Pancreas (tissue), 10 donors: ENCODE results near the gene CUX1. TPM values are rescaled to one million over a fixed set of nuclear protein-coding genes. Genes with fewer than 3 reads are reported as not detected.

Experiments used
- ATAC-seq, 4 donors: fragments of 200-7000 bp; cut with Tn5 transposase; one replicate each; pipeline versions ENCODE4 v1.8.0 to v1.9.1; 2020; ENCODE audit warnings: mild to moderate bottlenecking in 4 of 4, moderate library complexity in 4 of 4
- DNase-seq, 6 donors: peaks; one replicate each; pipeline ENCODE4 v3.0.0-alpha.2; 2020
- FAIRE-seq: peaks from 2 replicates; lab custom pipeline; 2012; peaks lifted over from hg19 to GRCh38; lab: Jason Lieb, UNC
- H3K27ac ChIP-seq, 4 donors: fragments of 200-600 bp; sonication (generic); 1 replicate in 3 of 4; 2 replicates in 1 of 4; pipeline versions ENCODE4 v1.5.0 to v1.8.0; 2020
- H3K27me3 ChIP-seq, 4 donors: fragments of 200-600 bp; one replicate each; pipeline ENCODE4 v1.8.0; 2021
- H3K36me3 ChIP-seq, 3 donors: fragments of 200-600 bp; sonication (generic) in 1 of 3; one replicate each; pipeline versions ENCODE4 v1.5.0 to v1.8.0; 2020 to 2021
- H3K4me1 ChIP-seq, 3 donors: fragments of 200-600 bp; one replicate each; pipeline ENCODE4 v1.8.0; 2021
- H3K4me3 ChIP-seq, 4 donors: fragments of 200-600 bp; sonication (generic) in 2 of 4; one replicate each; pipeline versions ENCODE4 v1.5.0 to v1.8.0; 2020 to 2021
- H3K9me3 ChIP-seq, 4 donors: fragments of 200-600 bp; one replicate each; pipeline ENCODE4 v1.8.0; 2021
- WGBS, 2 donors: extraction: QIAGEN DNeasy Blood & Tissue Kit; methylation state at CpG; one replicate each; pipeline ENCODE4 v1.1.7; 2013; 5-methylcytosine and 5-hydroxymethylcytosine counted together
- intact Hi-C, 3 donors: fragments of 100-400 bp; cut with DNase I; formaldehyde crosslinking; loops; one replicate each; pipeline versions ENCODE4 v1.11.1 to v1.14.2; 2022
- polyA plus RNA-seq, 2 donors: library from polyadenylated mRNA; stranded (reverse); fragments of 200-250 nt; gene quantifications; one replicate each; pipeline ENCODE4 v1.2.3, GENCODE V29; 2013
- total RNA-seq, 6 donors: library from RNA; stranded (reverse); fragmentation: NEBNext Ultra II Directional in 4 of 6; extraction: Animal tissue kit (Norgen Biotek cat#: 25700) in 4 of 6; gene quantifications; one replicate each; pipeline versions ENCODE4 v1.2.1 to v1.2.4, GENCODE V29; 2021 to 2023
- TF ChIP-seq, protein P1 (sequence below), 4 donors: fragments of 200-600 bp; sonication (generic) in 3 of 4; IDR thresholded peaks; one replicate each; pipeline versions ENCODE4 v1.5.0 to v1.8.0; 2021; ENCODE audit warnings: antibody characterized with exemption in 4 of 4
- donor health status: healthy with polysubstance abuse.
- donor health status: DM: no; HTN: no; CAD: no; lungs with moderate emphysema.
- donor health status: DM: no; HTN: no; CAD: no.
- donor health status: control.
- donor health status: control.
- donor health status: Bipolar disorder and iron deficiency.
- donor health status: DM: yes; HTN: yes; CAD: no.
- donor health status: DM: no; HTN: no; CAD: no.
- donor health status: DM: no; HTN: no; CAD: no.
- donor health status: DM: yes; HTN: yes; CAD: no.

CUX1 gene
- total and polyA plus RNA-seq, 8 donors, result 18.9 to 61.2 (median 45.1) TPM

DNA sequence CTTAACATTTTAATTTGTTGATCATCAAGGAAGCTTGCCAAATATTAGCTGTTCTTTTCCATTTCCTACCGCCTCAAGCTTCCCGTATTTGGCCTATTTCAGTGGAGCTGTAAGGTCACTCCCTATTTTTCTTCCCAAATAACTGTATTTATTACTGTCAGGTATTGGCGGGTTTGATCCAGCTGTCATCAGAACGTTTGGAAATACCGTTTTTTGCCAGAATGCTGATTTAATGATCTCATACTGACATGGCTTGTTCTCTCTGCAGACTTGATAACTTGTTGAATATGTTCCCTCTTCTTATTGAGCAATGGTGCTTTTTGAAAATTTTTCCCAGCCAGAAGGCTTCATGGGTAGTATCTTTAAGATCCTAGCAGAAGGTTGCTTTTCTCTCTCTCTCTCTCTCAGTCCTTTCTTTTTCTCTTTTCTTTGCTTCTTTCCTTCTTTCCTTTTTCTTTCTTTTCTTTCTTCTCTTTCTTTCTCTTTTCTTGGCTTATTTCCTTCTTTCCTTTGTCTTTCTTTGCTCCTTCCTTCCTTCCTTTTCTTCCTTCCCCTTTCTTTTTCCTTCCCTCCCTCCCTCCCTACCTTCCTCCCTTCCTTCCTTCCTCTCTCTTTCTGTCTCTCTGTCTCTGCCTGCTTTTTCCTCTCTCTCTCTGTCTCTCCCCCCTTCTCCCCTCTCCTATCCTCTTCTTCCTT lies 42.1 kb downstream of the CUX1 start:
- DNase-seq, result no peak
- H3K27me3 ChIP-seq, result no peaks in the 10 kb centered on the region
- peak in 2 of 4 donors; percentile 3 to 26 for ATAC-seq
- H3K36me3 ChIP-seq, result no peaks in the 10 kb centered on the region
- FAIRE-seq, result no peak
- 13 to 14% methylated on average over 5 of the region's 5 CpGs for WGBS, 2 donors
- no peak overlapping the region for H3K4me3 ChIP-seq
- H3K27ac ChIP-seq, result peak overlapping the region in 2 of 4 donors; percentile 6 to 69
- H3K9me3 ChIP-seq, result no peaks in the 10 kb centered on the region
- H3K4me1 ChIP-seq, result peaks cover 0 to 22% (median 11%) of the 10 kb centered on the region in 3 donors
- TF ChIP-seq, protein P1, sequence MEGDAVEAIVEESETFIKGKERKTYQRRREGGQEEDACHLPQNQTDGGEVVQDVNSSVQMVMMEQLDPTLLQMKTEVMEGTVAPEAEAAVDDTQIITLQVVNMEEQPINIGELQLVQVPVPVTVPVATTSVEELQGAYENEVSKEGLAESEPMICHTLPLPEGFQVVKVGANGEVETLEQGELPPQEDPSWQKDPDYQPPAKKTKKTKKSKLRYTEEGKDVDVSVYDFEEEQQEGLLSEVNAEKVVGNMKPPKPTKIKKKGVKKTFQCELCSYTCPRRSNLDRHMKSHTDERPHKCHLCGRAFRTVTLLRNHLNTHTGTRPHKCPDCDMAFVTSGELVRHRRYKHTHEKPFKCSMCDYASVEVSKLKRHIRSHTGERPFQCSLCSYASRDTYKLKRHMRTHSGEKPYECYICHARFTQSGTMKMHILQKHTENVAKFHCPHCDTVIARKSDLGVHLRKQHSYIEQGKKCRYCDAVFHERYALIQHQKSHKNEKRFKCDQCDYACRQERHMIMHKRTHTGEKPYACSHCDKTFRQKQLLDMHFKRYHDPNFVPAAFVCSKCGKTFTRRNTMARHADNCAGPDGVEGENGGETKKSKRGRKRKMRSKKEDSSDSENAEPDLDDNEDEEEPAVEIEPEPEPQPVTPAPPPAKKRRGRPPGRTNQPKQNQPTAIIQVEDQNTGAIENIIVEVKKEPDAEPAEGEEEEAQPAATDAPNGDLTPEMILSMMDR (IDR thresholded peaks at IDR 0.05), result no peak
- intact Hi-C loops, result no loop called here

DNA sequence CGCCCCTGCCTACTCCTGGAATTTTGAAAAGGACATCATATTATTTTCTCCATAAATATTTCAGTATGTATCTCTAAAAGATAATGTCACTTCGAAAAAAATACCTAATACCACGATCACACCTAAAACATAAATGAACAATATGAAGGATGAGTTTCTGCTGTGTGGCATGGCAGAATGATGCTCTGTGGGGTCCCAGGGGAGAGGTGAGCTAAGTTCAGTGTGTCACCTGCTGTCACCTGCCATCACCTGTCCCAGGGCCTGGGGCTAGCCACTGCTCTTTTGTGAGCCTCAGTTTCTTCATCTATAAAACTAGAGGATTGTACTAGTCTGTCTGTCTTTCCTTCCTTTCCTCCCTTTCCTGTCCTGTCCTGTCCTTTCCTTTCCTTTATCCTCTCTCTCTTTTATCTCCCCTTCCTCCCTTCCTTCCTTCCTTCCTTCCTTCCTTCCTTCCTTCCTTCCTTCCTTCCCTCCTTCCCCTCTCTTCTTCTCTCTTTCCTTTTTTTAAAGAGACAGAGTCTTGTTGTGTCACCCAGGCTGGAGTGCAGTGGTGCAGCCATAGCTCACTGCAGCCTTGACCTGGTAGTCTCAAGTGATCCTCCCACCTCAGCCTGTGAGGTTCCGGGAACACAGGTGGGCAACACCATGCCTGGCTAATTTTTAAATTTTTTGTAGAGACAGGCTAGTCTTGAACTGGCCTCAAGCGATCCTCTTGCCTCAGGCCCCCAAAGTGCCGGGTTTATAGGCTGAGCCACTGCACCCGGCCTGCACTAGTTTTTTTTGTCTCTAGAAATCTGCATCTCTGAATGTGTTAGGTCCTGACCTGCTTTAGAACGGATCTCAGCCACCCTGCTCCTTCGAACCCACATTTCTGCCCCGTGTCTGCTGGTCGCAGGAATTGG lies 43.1 kb downstream of the CUX1 start:
- Histone ChIP-seq H3K4me1 (peaks cover 0 to 22% (median 11%) of the 10 kb centered on the region in 3 donors), H3K27me3 (no peaks in the 10 kb centered on the region), H3K36me3 (no peaks in the 10 kb centered on the region), H3K4me3 (no peak overlapping the region), H3K9me3 (no peaks in the 10 kb centered on the region), H3K27ac (no peak overlapping the region)
- ATAC-seq (no peak), FAIRE-seq (no peak), DNase-seq (no peak)
- intact Hi-C loops, result no loop called here
- 87% methylated on average over 11 of the region's 11 CpGs for WGBS, 2 donors
- TF ChIP-seq, protein P1 (IDR thresholded peaks at IDR 0.05), result no peak

DNA sequence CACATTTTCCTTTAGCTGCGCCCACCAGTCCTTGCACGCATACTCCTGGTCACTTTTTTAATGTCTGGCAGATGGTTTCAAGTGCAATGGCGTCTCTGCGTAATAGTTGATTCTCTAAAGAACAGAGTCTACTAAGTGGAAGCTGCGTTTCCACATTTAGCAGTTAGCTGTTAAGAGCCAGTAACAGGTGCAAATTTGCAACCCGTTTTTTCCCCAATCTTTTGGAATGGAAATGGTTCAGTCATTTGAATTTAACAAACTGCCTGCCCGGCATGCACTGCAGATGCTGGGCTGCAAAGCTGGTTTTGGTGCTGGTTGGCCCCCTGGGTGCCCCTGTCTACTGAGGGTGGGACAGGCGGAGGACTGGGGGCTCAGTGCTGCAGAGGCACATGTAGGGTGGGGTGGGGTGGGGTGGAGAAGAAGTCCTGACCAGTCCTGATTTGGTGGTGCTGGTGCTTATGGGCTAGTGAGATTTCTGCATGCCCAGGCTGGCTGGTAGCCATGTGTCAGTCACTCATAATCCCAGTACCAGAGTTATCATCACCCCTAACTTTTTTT lies 43.9 kb downstream of the CUX1 start:
- Histone ChIP-seq H3K36me3 (no peaks in the 10 kb centered on the region), H3K4me1 (peaks cover 0 to 19% (median 11%) of the 10 kb centered on the region in 3 donors), H3K27ac (no peak overlapping the region), H3K27me3 (no peaks in the 10 kb centered on the region), H3K4me3 (no peak overlapping the region), H3K9me3 (no peaks in the 10 kb centered on the region)
- WGBS, 2 donors, result 89% methylated on average over 8 of the region's 8 CpGs
- ATAC-seq, result no peak
- intact Hi-C loops, result no loop called here
- FAIRE-seq, result no peak
- no peak for DNase-seq
- TF ChIP-seq, protein P1 (IDR thresholded peaks at IDR 0.05), result no peak

DNA sequence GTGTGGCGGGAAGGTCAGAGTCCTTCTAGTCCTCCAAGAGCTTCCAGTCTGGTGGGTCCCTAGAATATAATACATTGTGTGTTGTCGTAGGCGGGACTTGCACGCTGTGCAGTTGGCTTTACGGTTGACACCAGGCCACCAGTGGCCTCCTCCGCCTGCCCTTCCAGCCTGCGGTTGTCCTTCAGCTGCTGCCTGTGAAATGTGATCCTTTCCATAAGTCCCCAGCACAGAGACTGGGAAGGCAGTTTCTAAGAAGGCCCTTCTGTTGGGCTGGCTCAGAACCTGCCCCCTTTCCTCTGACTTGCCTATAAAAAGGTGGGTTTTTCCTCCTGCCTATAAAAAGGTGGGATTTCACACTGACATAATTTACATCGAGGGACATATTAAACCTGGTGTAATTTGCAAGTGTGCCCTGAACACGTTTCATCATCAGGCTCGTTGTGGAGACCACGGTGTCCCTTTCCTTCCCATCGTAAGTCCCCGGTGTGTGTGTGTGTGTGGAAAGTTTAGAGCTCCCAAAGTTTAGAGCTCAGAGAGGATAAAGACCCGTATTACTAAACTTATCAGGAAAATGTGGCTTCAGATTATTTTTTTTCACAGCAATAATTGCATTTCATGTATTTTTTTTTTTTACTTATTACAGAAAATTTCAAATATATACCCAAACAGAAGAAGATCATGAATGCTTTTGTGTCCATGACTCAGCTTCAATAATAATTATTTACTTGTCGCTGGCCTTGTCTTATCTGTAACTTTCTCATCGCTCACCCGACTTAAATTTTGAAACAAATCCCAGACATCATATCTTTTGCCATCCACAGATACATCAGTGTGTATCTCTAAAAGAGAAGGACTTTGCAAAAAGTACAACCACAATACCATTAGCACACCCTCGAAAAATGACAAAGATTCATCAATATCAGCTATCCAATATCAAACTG lies 45.1 kb downstream of the CUX1 start:
- WGBS, 2 donors, result 74 to 80% methylated on average over 18 of the region's 18 CpGs
- H3K4me1 ChIP-seq, result peaks cover 0 to 18% (median 11%) of the 10 kb centered on the region in 3 donors
- DNase-seq, result no peak
- no peaks in the 10 kb centered on the region for H3K27me3 ChIP-seq
- ATAC-seq, result no peak
- no peak overlapping the region for H3K4me3 ChIP-seq
- H3K9me3 ChIP-seq, result no peaks in the 10 kb centered on the region
- no peaks in the 10 kb centered on the region for H3K36me3 ChIP-seq
- TF ChIP-seq, protein P1 (IDR thresholded peaks at IDR 0.05), result no peak
- H3K27ac ChIP-seq, result no peak overlapping the region
- no peak for FAIRE-seq
- intact Hi-C loops, result no loop called here
